Astrocyte of the cerebellum (primary cell): ENCODE results near the gene MYOCD.

Experiments used
- DNase-seq: peaks from one replicate; pipeline ENCODE4 v3.0.0-alpha.2; 2011; ENCODE audit warnings: low read depth
- H3K4me3 ChIP-seq: 2 replicates; pipeline ENCODE4 v1.5.1; 2011; ENCODE audit warnings: mild to moderate bottlenecking, low read depth, low read length, moderate library complexity
- CTCF ChIP-seq: IDR thresholded peaks from 2 replicates; pipeline ENCODE4 v1.5.1; 2012; ENCODE audit warnings: low read length, low read depth, moderate library complexity, mild to moderate bottlenecking; ENCODE audit errors: missing control alignments
- in situ Hi-C: cut with HindIII; loops from 2 replicates; pipeline ENCODE4 v1.10.0; 2017; ENCODE audit warnings: low sequenced_read_pairs

The MYOCD gene

GRCh38 chr17:12744298-12744697 is 78.6 kb downstream of the MYOCD start:
- in situ Hi-C loops = no loop called here
- no peak for TF ChIP-seq CTCF
- DNase-seq = no peak
- no peak overlapping the region for H3K4me3 ChIP-seq

GRCh38 chr17:12744786-12745185 is 79.1 kb downstream of the MYOCD start:
- no peak for DNase-seq
- no peak overlapping the region for H3K4me3 ChIP-seq
- in situ Hi-C loops = no loop called here
- no peak for TF ChIP-seq CTCF

- in situ Hi-C loops = no loop called here
- TF ChIP-seq CTCF = no peak
- H3K4me3 ChIP-seq = no peak overlapping the region
- no peak for DNase-seq
Observed at GRCh38 chr17:12745486-12745885, 79.8 kb downstream of the MYOCD start.

DNA sequence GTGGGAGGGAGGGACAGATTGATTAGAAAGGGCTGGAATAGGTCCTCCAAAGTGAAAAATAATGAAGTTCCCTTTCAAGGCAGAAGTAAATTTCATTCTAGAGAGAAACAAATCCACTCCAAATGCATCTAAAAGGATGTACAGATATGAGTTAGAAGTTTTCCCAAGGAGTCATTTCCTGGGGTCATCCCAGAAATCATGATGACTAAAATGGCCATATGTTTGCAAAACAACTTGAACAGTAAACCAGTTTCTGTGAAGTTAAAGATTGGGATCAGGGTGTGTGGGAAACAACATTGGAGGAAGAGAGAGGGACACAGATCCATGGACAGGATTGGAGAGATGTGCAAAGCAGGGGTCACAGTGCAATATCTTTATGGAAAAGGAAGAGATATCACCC is 91.1 kb downstream of the MYOCD start:
- in situ Hi-C loops = no loop called here
- TF ChIP-seq CTCF = no peak
- no peak for DNase-seq
- H3K4me3 ChIP-seq = no peak overlapping the region

DNA sequence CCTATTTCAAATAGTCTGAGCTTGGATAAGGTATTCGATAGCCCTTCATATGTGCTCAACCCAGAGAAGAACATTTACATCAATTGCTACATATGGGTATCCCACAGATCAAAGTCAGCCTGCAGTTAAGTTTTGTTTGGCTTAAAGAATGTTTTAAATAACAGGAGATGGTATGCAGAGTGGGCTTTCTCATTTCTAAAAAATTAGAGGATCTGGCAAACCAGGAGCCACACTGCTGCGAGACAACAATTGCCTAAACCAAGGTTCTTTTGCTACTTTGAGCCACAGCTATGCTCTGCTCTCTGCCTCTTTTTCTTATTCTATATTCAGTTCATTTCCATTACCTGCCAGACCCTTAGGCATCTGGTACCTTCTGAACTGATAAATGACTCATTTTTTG is 93.4 kb downstream of the MYOCD start:
- in situ Hi-C loops = no loop called here
- no peak for DNase-seq
- no peak overlapping the region for H3K4me3 ChIP-seq
- no peak for TF ChIP-seq CTCF

- TF ChIP-seq CTCF = no peak
- DNase-seq = peak; percentile 72
- H3K4me3 ChIP-seq = no peak overlapping the region
- in situ Hi-C loops = no loop called here
Observed at GRCh38 chr17:12765548-12765947, 99.9 kb downstream of the MYOCD start.

DNA sequence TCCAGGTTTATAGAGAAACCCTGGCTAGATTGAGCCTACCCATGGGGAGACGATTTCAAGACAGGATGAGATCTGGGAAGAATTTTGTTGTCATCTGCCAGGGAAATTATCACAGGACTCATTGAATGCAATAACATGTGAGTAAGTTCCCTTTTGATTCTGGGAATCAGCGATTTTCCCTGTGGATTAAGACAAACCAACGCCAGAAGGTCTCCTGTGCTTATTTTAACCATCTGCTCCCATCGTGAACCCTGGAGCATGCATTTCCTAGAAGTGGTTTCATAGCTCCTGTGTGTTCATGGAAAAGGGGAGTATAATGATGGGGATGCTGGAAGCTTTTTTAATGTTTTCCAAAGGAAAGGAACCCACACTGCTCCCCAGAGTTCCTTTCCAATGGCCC is 102.6 kb downstream of the MYOCD start:
- DNase-seq = no peak
- in situ Hi-C loops = no loop called here
- TF ChIP-seq CTCF = no peak
- no peak overlapping the region for H3K4me3 ChIP-seq
